CD4-positive, alpha-beta T cell treated with Interleukin-2 at 100 ng/mL for 4 hours (primary cell): Measurements from ENCODE around the gene BLOC1S1.
A peak's percentile ranks its signal among the peaks of the same experiment; 100 is the strongest.

ENCODE experiments used
- DNase-seq: peaks from one replicate; pipeline ENCODE4 v3.0.0-alpha.2; 2020; ENCODE audit warnings: low spot score

The BLOC1S1 gene

DNA sequence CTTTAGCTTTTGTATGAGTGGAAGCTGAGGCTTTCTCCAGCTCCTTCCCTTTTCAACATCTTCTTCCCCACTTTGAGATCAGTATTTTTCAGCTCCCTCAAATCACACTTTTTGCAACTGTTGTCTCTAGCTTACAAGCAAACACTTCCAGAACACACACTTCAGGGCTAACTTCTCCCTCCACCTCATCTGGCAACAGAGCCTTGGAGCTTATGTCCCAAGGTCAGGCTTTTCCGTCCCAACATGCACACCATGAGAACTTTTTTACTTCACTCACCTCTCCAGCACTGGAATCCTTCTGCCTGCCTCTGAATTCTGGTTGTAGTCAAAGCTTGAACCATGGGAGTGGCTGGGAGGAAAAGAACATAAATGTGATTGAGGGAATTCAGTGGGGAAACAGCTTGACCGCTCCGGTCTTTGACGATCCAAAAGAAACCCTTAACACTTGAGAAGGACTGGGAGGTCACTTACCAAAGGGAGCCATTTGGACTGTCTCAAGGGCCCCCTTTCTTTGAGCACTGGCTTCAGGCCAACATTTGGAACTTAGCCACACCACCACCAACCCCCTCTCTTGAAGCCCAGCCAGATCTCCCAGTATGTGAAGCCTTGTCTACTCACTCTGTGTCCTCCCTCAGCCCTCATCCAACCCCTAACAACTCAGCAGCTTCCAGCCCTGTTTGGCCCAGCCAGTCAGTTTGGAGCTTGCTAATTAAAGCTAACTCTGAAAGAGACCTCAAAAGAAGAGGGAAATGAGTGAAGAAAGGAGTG lies 3.9 kb upstream of the BLOC1S1 start:
- no peak for DNase-seq

DNA sequence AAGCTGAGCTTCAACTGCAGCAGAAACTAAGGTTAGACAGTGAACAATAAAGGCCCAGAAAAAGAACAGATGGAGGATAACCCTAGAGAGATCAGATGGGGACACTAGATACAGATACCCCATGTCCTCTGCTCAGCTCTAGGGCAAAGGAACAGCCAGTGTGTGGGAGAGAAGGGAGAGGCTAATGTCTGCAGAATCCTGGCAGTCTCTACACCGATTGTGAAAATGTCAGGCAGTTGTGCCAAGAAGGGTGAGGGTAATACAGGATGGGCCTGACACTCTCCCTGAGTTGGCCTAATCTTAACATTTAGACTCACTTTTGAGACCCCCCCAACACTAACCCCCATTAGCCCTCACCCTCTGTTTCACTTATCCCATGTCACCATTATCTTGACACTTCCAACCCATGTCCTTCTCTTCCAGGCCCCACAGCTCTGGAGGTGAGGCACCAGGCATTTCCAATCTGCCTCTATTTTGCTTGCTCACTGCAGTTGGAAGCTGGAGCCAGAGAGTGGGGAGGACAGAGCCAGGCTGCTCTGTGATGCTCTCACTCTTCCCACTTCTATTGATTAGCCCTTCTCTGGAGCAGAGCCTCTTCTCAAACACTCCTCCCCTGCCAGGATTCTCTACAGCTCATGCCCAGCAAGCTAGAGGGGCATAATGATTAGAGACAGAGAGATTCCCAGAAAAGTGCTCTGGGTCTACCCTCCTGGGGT lies 3.0 kb upstream of the BLOC1S1 start:
- DNase-seq = no peak

DNA sequence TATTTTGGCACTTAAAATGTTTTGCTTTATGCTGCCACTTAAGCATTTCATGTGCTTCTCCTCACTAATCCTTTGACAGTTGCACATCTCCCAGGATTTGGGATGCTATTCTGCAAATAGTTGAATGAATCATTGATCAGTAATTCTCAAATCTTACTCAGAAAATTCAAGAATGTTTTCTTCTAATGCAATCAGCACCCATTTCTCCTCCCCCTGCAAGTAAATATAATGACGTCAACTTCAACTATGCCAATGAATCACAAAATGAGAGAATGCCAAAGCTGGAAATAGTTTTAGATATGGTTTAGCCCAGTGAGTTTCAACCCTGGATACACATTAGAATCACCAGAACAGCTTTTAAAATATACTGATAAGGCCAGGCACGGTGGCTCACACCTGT lies 2.1 kb upstream of the BLOC1S1 start:
- DNase-seq = no peak

DNA sequence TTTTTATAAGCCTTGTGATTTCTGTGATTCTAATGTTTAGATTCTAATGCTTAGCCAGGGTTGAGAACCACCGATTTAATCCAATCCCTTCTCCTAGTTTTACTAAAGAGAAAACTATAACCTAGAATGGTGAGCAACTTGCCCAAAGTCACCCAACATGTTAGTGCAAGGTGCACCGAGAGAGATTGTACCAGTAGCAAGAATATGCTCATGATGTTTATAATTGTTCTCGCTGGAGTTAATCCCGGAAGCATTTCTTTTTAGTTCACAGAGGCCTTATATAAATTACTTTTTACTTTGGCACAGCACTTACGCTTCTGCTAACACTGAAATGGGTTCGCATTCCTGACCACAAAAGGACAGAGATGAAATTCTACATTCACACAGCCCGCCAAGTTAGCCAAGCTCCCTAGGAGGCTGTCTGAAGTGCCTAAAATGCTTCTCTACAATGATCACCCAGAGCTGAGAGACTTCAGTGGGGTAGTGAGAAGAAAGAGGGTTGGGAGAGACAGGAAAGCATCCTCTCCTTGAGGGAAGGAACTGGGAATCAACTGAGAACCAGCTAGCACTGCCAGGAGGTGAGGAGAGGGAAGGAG lies 579 bp upstream of the BLOC1S1 start:
- no peak for DNase-seq

DNA sequence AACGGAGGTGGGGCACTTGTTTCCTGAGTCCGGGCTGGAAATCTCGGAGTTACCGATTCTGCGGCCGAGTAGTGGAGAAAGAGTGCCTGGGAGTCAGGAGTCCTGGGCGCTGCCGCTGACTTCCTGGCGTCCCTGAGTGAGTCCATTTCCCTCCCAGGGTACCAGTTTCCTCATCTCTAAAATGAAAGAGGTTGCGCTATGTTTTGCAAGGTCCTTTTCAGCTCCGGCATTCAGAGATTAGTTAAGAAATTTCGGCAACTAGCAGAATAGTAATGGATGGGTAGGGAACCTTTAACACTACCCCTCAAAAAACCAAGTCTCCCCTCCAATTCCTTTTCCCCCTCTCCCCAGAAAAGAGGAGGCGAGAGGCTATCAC lies 724 bp downstream of the BLOC1S1 start:
- DNase-seq = no peak

DNA sequence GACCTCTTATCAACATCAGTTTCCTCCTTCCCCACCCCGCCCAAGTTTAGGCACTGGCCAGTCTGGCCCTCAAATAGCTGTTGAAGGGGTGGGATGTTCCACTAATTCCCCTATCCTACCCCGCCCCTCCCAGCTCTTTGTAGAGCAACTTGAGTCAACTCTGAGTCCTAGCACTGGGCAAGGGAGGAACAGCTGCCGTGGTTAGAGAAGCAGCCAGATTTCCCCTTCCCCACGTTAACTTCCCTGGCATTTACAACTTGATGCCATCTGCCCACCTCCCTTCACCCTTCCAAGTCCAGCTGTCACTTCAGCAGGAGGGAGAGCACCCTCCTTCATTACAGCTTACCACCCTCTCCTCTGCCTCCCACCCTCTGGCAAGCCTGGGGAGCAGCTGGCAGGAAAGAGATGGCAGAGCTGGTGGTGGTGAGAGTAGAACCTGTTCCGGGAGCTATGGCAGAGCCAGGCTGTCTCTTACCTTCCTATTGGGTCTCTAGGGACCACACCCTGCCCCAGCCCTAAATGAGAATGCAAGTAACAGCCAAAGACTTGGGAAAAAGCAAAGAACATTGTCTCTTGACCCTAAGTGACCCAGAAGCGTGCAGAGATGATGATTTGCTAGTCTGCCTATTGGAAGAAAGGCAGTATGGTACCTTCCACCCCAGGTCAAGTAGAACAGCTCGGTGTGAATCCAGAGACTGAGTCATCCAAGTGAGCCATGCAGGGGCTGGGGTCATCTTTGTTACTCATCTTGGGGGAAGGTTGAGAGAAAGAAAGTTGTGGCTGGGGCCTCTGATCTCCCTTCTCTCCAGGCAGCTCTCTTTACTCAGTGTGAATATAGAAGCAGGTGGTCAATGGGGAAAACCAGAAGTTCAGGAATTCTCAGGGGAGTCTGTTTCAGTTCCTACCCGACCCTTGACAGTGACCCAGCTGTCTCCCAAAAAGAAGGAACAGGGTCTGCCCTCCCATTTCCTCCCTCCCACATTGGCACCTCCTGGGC lies 1.5 kb downstream of the BLOC1S1 start:
- DNase-seq = peak; percentile 30

DNA sequence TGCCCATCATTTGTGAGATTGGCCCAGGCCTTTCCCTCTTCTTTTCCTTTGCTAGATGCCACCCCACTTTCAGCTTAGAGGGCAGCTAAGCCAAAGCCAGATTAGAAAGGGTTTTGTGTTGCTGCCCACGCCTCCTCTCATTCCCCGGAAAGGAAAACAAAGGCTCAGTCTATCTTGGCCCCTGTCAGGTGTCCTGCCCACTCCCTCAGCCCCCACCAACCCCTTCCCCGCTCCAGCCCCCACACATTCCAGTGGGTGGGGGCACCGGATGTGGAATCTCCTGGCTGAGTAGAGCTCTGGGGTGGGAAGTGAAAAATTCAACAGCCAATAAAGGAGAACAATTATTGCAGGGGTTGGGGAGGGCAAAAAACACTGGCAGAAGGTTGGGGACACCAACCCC lies 2.2 kb downstream of the BLOC1S1 start:
- DNase-seq = no peak

DNA sequence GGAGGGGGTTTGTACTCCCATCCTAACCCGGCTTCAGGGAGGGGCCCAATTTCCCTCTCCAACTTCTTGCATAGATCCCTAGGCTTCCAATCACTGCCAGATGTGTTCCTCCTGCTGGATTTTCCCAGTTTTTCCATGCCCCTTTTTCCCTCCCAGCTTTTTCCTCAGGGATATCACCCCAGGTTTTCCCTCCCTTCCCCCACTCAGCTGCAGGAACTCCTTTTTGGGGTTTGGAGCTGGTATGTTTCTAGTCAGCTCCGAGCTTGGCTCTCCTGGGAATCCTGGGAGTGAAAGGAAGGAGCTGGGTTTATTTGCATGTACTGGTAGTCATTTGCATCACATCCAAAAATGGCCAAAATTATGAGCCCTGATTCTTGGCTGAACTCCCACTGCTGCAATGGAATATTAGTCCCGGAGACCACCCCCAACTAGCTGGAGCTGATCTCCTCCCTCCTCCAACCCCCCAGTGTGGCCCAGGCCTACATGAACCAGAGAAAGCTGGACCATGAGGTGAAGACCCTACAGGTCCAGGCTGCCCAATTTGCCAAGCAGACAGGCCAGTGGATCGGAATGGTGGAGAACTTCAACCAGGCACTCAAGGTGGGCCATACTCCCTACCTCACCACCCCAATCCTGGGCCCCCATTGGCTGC lies 2.9 kb downstream of the BLOC1S1 start:
- DNase-seq = no peak

DNA sequence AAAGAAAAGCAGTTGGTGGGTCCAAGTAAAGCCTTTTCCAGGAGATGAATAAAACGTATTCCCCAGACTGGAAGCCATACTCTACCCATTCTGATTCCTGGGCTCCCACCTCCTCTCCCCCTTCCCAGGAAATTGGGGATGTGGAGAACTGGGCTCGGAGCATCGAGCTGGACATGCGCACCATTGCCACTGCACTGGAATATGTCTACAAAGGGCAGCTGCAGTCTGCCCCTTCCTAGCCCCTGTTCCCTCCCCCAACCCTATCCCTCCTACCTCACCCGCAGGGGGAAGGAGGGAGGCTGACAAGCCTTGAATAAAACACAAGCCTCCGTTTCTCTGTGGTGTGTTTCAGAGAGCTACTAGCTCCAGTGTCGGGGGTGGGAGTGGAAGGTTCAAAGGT lies 3.5 kb downstream of the BLOC1S1 start:
- no peak for DNase-seq

DNA sequence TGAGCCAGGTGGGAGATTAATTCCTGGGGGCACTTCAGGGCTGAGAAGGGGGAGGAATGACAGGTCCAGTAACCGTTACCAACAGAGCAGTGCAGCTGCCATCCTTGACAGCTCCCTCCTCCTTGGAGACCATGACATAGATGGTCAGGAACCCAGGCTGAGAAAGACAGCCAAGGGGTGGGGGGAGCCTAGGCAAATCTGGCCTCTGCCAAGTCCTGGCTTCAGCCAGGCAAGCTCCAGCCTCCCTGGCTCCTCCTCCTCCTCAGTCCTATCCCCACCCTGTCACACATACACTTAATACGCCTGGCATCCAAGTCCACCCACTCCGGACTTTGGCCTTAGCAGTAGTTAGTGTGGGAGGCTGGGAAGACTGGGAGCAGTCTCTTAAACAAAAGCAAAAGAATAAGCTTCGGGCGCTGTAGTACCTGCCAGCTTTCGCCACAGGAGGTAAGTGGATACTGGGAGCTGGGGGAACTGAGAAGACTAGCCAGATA lies 4.3 kb downstream of the BLOC1S1 start, which contains the start of gene RDH5:
Gene RDH5, plus strand, starts transcription at position 323 of the 494 bp plus-strand sequence. CDS start 792 bp downstream, outside the sequence.
- DNase-seq = no peak

DNA sequence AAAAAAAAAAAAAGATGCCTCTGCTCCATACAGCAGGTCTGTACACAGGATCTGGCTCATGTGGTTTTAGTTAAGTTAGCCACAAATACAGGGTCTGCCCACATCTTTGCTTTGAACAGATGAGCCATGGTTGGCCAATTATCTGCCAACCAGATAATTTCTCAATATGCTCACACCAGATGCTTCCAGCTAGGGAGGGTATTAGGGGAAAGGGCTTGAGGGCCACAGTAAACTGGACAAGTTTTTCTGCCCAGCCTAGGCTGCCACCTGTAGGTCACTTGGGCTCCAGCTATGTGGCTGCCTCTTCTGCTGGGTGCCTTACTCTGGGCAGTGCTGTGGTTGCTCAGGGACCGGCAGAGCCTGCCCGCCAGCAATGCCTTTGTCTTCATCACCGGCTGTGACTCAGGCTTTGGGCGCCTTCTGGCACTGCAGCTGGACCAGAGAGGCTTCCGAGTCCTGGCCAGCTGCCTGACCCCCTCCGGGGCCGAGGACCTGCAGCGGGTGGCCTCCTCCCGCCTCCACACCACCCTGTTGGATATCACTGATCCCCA lies 5.1 kb downstream of the BLOC1S1 start:
- DNase-seq = peak; percentile 18

DNA sequence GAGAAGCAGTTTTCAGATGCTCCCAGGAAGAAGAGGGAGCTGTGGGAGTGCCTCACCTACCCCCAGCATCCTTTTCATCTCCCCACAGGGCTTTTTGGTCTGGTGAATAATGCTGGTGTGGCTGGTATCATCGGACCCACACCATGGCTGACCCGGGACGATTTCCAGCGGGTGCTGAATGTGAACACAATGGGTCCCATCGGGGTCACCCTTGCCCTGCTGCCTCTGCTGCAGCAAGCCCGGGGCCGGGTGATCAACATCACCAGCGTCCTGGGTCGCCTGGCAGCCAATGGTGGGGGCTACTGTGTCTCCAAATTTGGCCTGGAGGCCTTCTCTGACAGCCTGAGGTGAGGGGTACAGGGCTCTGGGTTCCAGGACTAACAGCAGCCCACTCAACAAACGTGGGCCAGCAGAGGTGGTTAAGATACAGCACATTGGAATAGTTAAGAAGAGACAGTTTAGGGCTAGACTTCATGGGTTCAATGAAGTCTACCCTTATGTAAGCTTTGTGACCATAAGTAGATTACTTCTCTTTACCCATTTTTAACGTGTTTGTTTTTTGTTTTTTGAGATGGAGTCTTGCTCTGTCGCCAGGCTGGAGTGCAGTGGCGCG lies 5.9 kb downstream of the BLOC1S1 start:
- no peak for DNase-seq

DNA sequence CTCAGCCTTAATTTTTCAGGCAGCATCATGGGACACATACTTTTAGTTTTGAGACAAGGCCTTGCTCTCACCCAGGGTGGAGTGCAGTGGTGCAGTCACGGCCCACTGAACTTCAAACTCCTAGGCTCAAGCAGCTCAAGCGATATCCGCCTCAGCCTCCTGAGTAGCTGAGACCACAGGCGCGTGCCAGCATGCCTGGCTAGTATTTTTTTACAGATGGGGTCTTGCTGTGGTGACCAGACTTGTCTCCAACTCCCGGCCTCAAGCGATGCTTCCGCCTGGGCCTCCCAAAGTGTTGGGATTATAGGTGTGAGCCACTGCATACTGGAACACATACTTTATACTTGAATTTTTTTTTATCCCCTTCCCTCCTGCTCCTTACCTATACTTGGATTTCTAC lies 7.1 kb downstream of the BLOC1S1 start:
- DNase-seq = no peak

DNA sequence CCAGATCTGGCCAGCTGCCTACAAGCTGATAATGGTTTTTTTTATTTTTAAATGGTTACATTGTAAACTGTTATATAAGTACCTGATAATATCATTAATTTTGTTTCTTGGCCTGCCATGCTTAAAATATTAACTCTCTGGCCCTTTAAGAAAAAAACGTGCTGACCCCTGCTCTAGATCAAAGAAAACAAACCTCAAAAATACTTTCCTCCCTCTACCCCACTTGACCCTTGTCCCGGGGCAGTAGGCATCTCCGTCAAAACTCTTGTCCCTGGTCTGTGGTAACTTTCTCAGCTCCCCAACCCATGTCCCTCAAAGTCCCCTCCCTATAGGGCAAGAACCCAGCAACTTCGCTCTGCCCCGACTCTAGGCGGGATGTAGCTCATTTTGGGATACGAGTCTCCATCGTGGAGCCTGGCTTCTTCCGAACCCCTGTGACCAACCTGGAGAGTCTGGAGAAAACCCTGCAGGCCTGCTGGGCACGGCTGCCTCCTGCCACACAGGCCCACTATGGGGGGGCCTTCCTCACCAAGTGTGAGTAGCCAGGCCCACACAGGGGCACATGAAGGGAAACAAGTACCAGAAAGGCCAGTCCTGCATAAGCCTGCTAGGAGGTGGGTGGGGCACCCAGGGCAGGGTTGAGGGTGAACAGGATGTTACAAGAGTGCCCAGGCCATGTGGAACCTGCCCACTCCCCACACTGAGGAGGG lies 7.8 kb downstream of the BLOC1S1 start:
- DNase-seq = no peak

DNA sequence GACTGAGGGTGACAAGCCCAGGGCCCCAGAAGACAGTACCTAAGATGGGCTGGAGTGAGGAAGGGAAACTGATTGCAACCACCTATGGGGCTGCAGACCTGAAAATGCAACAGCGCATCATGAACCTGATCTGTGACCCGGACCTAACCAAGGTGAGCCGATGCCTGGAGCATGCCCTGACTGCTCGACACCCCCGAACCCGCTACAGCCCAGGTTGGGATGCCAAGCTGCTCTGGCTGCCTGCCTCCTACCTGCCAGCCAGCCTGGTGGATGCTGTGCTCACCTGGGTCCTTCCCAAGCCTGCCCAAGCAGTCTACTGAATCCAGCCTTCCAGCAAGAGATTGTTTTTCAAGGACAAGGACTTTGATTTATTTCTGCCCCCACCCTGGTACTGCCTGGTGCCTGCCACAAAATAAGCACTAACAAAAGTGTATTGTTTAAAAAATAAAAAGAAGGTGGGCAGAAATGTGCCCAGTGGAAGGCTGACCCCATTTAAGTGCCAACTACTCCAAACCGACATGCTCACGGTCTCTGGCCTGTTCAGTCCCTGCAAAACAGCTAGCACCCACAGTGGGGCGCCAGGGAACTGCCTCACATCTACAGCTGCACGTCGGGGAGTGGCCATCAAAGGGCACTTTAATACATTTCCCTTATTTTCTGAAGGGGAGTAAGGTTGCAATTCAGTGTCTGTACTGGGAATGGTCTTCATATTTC lies 8.5 kb downstream of the BLOC1S1 start:
- DNase-seq = peak; percentile 72

DNA sequence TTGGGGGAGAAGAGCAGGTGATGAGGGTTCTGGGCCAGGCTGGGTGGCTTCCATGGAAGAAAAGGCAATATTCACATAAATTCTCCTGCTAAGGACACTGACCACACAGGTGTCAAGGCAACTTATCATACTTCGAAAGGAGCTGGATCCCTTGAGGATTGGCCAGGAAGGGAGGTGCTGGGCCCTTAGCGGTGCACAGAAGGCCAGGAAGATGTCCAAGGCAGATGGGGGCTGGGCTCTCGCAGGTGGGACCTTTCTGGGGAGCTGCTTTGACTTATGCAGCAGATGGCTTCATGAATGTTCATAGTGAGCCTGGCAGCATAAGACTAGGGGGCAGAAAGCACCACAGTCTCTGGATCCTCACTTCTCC lies 9.1 kb downstream of the BLOC1S1 start:
- no peak for DNase-seq

DNA sequence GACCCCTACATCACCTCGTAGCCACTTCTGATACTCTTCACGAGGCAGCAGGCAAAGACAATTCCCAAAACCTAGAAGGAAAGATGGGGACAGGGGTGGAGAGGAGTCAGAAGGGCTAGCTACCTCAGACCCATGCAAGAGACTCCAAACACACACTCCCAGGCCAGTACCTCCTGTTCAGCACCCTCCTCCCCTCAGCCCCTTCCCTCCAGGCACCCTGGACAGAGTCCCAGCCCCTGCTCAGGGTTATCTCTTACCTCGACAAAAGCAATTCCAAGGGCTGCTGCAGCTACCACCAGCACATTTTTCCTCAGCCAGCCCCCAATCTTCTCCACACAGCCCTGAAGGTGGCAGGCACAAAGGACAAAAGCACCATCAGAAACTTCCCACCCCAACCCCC lies 9.7 kb downstream of the BLOC1S1 start:
- no peak for DNase-seq

DNA sequence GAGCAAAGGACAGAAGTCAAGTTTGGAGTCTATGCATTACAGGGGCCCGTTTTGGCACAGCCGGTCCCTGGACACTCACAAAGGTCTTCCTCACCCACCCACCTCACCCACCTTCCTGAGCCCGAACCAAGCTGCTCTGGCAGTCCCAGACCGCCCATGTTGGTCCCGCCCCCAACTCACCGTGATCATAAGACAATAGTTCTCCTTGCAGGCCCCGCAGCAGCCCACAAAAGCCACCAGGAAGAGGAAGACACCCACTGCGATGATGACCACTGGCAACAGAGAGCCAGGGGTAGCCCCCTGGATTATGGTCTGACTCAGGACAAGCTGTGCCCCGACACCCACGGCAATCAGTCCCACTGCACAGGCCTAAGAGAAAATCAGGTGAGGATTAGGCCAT lies 11.1 kb downstream of the BLOC1S1 start:
- DNase-seq = no peak

DNA sequence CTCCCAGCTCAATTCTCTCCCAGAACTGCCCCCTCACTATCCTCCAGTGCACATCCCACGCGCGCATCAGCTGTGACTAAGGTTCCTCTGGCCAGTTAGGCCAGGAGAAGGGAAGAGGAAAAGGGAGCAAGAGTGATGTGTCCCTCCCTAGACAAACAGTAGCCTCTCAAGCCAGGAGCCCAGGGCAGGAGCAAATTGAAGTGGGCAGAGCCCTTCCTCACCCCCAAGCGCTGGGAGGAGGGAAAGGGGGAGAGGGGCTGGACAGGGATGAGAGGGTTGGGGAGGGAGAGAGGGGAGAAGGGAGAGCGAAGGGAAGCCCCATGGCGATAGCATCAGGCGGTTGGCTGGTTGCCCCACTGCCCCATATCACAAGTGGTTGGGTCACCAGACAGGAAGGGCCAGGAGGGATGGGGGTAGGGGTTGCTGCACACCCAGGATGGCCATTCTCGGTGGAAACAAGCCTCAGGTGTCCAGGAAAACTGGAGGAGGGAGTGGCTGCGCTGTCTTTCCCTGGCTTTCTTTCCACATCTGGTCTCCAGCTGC lies 11.9 kb downstream of the BLOC1S1 start:
- no peak for DNase-seq
